Astrocyte of the hippocampus (primary cell): ENCODE measurements around the gene CDT1.
"Not testable (repeated sequence)": the region's sequence is repeated elsewhere in the genome, so short reads cannot be mapped to it uniquely, and the experiment has no call there.

Source experiments
- DNase-seq: peaks from one replicate; pipeline ENCODE4 v3.0.0; 2011; ENCODE audit warnings: low read depth, low spot score

Gene CDT1

DNA sequence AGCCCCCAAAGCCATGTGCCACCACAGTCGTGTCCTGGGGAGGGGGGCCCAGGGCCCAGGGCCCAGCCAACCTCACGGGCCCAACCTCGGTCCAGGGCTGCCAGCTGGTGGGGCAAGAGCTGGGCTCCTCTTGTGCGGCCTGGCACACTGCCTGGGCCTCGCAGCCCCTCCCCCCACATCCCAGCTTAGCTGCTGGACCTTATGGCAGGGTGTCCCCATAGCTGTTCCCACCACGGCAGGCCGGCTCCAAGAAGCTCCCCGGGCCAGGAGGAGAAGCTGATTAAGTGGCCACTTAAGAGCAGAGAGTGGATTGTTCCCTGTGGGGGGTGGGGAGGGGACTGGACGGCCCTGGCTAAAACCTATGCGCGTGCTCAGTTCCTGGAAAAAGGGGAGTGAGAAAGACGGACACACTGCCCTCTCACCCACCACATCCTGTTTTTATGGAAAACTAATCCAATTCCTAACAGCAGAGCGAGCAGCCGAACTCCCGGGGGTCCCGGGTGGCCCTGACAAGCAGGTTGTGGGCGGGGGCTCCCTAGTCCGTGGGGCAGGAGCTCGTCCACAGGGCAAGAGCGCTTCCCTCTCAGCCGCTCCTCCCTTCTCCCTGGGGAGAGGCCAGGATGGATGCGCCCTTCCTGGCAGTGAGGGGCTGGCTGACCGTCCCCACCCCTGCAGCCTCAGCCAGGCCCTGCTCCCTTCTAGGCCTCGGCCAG lies 35.4 kb upstream of the CDT1 start:
- DNase-seq, result peak; percentile 89

DNA sequence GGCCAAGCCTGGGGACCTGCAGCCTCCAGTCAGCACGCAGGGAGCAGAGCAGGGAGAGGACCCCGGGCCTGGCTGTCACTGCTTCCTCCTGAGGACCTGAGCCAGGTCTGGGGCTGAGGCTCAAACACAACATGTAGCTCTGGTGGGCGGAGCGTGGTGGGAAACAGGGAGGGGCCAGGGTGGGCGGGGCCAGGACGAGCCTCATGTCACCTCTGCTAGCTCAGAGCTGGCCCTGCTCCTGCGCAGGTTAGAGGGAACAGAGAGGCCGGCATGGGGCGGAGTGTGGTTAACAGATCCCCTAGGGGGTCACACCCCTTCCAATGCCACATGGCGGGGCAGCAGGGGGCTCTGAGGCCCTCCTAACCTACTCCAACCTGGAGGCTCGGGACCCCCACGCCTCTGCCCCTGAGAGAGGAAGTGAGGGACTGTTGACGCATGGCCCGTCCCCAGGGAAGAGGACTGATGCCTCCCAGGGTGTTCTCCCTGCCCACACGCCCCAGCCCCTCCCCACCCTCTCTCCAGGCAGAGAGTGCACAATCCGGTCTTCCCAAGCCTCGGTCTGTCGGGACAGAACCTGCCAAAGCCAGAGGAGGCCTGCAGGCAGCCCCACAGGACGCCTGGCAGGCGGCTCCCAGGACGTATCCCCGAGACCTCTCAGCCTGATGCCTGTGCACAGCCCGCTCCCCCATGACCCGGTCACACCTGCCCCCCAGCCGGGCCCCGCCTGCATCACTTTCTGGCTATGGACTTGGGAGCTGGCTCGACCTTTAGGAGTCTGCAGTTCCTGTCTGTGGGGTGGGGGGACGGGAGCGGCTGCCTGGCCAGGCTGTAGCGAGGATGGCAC lies 33.8 kb upstream of the CDT1 start:
- DNase-seq, result peak; percentile 65

DNA sequence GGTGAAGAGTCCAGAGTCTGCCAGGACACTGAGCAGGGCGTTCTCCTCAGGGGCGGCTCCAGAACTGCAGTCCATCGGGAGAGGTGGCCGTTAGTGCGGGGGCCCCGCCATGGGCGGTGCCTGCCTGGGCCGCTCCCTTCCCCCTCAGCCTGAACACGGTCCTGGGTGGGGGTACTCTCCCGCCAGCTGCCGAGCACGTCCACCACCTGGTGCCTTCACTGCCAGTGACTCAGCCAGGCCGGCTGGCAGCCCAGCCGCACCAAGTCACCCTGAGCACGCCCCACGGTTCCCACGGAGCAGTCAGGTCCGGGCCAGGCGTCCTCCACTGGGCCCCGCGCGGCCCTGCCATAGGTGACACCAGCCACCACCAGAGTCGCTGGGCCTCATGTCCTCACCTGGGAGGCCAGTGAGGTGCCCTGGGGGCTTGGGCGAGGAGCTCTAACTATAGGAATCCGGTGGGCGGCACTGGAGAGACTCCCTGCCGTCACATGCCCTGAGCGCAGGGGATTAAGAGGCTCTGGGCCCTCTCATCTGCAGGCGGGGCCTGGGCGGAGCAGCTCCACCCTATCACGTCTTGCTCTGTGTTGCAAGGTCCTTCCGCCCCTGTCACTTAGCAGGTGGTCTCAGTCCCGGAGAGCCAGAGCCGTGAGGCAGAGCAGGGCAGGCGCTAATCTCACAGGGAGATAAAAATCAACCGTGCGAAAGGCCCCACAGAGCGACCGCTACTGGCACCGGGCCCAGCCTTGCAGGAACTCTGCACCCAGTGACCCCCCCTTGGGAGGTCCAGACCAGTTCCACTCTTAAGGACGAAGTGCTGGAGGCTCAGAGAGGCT lies 32.9 kb upstream of the CDT1 start:
- peak; percentile 89 for DNase-seq

DNA sequence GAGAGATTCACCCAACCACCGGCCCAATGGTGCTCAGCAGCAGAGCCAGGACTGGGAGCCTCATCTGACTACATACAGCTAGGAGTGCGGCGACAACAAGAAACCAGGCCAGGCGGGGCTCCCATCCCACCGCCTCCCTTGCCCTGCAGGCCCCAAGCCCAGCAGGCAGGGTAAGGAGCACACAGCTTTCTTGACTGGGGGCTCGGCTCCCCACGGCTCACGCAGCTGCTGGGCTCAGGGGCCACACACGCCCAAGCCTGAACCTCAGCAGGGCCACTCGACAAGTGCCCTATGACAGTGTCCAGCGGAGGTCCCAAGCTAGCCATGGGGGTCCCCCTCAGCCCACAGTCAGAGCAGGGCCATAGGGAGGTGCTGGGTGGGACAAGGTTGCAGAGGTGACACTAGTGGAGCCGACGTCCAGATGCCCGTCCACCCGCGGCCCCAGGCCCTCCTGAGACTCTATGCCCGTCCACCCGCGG lies 32.3 kb upstream of the CDT1 start:
- DNase-seq, result no peak

DNA sequence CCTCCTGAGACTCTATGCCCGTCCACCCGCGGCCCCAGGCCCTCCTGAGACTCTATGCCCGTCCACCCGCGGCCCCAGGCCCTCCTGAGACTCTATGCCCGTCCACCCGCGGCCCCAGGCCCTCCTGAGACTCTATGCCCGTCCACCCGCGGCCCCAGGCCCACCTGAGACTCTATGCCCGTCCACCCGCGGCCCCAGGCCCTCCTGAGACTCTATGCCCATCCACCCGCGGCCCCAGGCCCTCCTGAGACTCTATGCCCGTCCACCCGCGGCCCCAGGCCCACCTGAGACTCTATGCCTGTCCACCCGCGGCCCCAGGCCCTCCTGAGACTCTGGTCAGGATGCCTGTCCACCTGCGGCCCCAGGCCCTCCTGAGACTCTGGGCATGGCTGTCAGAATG lies 31.8 kb upstream of the CDT1 start:
- DNase-seq, result not testable (repeated sequence)

DNA sequence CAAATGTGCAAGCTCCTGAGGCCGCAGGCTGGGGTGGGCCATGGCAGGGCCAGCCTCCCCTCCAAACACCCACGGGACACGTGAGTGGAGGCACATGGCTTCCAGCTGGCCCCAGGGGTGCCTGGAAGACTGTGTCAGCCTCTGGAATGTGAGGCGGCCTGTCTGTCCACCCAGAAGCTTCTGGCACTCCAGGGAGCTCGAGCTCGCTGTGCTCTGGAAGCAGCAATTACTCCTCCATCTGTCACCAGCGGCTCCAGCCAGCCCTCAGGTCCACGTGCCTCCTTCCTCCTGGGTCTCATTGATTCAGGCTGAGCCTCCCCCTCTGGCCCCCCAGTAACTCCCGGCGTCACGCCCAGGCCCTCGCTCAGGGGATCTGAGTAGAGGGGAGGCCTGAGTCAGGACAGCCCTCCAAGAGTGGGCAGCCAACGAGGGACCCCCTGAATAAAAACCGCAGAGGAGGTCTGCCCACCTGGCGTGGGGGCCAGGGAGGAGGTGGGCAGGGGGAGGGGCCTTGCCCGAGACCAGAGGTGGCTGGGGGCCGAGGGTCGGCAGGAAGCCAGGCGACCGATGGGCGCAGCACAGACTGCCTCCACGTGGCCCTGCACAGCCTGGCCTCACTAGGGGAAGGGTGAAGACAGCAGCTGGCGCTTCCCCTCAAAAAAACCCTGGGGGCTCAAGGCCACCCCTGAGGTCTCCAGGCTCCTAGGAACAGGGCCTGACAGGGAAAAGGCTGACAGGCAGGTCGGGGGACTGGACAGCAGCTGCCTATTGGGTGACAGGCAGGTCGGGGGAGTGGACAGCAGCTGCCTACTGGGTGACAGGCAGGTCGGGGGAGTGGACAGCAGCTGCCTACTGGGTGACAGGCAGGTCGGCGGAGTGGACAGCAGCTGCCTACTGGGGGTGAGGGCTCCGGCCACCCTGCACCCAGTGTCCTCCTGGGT lies 30.4 kb upstream of the CDT1 start:
- peak; percentile 93 for DNase-seq

DNA sequence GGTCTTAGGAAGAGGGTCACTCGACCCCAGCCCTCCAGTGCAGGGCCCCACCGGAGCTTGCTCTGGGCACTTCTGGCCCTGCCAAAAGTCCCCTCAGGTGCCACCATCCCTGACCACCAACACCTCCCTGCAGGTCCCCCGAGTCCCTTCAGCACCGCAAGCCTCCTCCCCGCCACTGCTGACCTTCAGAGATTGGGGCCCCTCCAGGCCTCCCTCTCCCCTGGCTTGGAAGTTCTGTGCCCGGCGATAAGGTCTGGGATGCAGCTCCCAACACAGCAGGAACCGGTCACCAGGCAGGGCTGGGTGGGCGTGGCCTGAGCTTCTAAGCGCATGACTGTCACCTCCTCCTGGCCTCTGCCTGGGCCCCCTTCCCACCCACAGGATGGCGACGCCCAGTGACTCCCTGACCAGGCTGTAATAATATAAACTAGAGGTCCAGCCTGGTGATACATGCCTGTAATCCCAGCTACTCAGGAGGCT lies 29.7 kb upstream of the CDT1 start:
- peak; percentile 70 for DNase-seq

DNA sequence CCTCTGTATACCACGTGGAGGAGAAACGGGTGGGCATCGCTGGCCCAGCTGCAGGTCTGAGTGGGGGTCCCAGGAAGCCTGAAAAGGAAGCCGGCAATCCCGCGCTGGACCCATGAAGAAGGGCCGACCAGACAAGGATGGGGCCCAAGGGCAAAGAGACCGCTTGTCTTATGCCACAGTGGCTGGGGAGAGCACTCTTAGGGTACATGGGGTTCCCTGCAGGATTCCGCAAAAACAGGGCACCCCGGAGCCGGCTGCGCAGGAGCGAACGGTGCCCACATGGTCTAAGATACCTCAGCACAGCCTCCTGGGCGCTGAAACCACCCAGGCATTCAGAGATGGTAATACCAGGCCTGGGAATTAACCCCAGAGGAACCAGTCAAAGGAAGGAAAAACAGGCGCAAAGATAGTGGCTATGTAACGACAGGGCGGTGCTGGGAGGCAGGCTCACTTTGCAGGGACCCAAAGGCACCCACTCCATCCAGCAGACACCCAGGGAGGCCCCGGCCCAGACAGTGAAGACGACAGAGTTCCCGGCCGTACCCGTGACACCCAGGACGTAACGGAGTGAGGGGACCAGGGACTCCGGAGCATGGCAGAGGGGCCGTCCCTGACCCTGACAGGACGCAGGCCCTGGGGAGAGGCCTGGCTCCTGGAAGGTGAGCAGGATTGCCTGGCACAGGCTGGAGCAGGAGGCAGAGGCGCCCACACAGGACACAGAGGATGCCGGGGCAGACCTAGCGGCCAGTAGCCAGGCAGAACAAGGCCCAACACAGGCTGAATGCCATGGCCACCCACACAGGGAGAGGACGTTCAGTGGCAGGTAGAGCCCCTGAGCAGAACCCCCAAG lies 28.8 kb upstream of the CDT1 start:
- DNase-seq, result no peak

DNA sequence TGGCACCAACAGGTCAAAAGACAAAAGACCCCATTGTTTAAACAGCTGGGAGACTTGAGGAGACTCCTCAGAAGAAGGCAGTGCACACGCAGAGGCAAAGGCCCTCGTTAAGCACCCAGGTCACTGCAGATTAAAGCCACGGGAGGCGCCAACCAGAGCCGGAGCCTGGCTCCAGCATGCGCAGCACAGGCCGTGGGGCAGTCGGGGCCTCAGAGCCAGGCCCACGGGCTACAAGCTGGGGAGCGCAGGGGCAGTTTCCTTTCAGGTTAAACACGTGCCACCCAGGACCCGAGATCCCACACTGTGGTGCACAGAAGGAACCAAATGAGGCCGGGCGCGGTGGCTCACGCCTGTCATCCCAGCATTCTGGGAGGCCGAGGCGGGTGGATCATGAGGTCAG lies 27.8 kb upstream of the CDT1 start:
- DNase-seq, result no peak

DNA sequence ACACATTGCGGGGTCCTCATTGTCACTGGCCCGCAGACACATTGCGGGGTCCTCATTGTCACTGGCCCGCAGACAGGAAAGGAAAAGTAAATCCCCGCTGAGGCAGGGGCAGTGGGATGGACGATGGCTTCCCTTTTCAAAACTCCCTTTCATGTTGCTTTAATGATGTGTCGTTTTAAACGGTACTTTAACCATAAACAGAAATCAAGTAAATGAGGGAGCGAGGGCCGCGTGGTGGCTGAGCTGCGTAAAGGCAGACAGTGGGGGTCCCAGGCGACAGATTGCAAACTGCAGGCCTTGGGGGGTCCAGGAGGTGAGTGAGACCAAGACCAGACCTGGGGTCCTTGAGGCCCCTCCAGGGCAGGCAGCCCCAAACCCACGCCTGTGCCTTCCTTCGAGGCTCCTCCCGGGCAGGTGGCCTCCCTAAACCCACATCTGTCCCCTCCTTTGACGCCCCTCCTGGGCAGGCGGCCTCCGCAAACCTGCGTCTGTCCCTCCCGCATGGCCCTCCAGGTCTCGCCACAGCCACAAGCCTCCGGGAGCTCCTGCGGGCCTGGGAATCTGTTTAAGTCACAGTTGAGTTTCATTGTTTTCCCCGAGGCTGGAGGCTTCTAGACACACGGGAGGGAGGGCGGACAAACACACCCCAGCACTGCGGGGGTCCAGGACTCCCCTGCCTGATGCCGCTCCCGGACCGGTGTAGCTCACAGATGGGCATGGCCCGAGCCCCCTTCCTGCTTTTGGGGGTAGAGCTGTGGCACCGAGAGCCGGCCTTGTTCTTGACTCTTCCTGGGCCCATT lies 25.9 kb upstream of the CDT1 start:
- no peak for DNase-seq

DNA sequence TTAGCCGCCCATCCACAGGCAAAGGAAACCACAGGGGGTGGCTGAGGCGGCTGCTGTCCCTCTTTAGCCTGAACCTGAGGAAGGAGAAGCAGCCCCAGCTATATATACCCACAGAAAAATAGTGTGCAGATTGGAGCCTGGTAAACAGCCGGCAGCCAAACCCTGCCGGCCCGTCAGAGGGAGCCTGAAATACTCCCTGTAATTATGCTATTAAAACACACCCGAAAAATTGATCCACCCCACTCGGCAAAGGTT lies 25.4 kb upstream of the CDT1 start:
- no peak for DNase-seq

DNA sequence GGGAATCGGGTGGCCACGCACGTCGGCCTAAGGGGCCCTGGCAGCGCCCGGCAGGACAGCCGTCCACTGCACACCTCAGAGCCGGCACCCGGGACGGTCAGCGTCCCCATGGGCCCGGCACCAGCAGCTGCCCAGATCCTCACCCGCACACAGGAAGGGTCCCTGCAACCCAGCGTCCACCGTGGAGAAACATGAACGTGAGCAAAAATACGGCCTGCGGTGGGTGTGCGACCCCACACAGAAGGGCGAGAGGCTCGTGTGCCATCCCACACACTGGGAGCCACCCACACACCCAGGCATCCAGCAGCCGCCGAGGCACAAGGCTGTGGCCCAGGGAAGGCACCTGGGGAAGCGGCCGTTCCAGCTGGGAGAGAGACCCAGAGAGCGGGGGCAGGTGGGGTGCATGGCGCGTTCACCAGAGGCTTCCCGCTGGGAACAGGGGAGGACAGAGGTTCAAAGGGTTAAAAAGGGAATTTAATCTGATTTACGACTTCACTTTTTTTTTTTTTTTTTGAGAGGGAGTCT lies 25.0 kb upstream of the CDT1 start:
- DNase-seq, result no peak

DNA sequence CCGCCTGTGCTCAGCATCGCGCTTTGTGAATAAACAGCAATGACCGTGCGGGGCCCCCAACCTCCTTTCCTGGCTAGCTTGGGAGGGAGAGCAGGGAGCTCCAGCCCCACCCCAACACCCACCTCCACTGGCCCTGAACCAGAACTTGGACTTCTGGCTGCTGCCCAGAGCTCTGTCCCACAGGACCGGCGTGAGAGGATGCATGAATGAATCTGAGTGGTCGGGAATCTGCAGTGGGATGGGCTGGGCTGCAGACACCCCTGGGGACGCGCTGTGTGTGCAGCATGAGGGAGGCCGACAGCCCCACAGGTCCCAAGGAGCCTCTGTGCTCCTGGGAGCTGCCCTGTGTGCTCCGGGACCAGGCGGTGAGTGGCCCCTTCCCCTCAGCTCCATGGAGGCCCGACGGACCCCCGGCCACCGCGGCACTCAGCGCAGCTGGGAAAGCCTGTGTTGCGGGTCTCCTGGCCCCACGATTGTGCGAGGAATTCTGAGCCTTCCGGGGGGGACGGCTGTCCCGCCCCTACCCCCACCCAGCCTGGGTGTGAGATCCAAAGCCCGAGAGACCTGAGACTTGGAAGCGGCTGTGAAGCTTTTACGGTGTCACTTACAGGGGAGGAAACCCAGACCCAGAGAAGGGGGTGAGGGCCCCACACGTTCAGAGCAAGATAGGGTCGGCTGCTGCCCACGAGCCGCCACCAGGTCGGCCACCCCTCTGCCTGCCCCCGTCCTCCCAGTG lies 24.0 kb upstream of the CDT1 start:
- peak; percentile 52 for DNase-seq

DNA sequence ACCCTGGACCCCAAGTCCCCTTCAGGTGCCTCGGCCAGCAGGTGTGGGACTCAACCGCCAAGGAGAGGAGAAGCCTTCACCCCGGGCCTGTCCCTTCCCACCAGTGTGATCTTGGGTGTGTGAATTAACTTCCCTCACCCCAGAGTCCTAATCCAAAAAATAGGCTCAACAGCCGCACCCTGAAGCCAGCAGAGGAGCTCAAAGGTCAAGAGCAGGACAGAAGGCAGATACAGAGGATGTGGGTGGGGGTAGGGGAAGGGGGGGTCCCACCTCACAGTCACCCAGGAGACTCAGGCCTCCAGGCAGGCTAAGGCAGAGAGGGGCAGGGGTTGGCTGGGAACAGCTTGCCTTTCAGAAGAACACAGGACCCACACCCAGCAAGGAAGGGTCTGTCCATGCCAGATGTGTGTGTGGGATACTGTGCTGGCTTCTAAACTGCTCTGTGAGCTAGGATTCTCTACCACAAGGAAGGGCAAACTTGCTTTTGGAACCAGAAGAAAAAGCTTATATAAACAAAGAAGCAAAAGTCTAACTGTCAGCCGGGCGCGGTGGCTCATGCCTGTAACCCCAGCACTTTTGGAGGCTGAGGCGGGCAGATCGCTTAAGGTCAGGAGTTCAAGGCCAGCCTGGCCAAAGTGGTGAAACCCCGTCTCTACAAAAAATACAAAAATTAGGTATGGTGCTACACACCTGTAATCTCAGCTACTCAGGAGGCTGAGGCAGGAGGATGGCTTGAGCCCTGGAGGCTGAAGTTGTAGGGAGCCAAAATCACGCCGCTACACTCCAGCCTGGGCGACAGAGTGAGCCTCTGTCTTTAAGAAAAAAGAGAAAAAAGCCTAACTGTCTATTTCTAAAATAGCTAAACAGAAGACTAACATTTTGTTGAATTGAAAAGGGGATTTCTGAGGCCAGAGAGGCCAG lies 23.2 kb upstream of the CDT1 start:
- DNase-seq, result no peak

DNA sequence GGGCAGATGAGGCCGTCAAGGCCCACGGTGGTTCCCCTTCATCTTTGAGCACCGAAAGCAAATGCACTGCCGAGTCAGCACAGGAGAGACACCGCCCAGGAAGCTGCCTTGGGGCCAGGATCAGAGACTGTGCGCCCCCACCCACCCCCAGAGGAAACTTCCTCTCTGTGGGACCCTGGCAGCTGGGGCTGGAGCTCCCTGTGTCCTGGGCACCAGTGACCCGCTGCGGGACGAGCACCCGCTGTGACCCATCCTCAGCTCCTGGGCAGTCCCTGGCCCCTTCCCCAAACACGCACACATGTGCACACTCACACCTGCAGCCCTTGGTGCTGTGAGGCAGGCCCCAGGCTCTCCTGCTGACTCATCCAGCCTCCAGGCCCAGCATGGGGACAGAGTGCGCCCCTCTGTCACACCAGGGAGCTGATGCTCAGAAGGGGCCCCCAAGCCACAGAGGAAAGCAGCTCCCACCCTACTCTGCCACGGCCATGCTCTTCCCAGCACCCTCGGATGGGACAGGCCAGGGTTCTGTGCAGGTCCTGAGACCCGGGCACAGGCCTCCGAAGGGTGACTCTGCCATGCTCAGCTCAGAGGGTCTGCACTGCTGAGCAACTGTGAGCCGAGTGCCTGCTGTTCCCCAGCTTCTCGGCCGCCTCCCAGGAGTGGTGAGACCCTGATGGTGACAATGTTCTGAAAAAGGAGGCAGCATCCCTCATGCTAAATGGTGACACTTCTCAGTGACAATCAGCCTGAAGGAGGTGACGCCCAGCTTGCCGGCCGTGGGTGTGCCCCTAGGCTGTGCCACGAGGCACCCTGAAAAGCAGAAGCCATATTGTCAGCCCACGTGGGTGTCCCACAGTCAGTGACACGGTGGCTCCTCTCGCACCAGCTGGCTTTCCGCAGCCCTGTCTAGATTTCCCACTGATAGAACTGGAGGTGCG lies 22.2 kb upstream of the CDT1 start:
- no peak for DNase-seq
